Lung (tissue), 12 donors: ENCODE results near the gene TSSC4. TPM values are rescaled to one million over a fixed set of nuclear protein-coding genes. Genes with fewer than 3 reads are reported as not detected.

Experiments used
- ATAC-seq: fragments of 200-7000 bp; cut with Tn5 transposase; one replicate; pipeline ENCODE4 v1.9.1; 2020; ENCODE audit warnings: moderate number of reproducible peaks; ENCODE audit not compliant: insufficient read depth, low FRiP score
- DNase-seq, 3 donors: peaks; one replicate each; pipeline ENCODE4 v3.0.0-alpha.2; 2013 to 2017
- H3K27ac ChIP-seq, 2 donors: one replicate each; pipeline ENCODE4 v1.5.1; 2013; ENCODE audit warnings: mild to moderate bottlenecking in 2 of 2, moderate library complexity in 2 of 2, control low read depth in 1 of 2, inconsistent platforms in 1 of 2, low read depth in 1 of 2, low read length in 1 of 2
- H3K27me3 ChIP-seq, 3 donors: one replicate each; pipeline ENCODE4 v1.5.1; 2013; ENCODE audit warnings: low read length in 2 of 3; ENCODE audit not compliant: control insufficient read depth in 3 of 3, insufficient read depth in 3 of 3
- H3K36me3 ChIP-seq, 4 donors: one replicate each; pipeline ENCODE4 v1.5.1; 2013; ENCODE audit warnings: low read length in 4 of 4, mild to moderate bottlenecking in 1 of 4, moderate library complexity in 1 of 4; ENCODE audit not compliant: control insufficient read depth in 4 of 4, insufficient read depth in 4 of 4
- H3K4me1 ChIP-seq, 5 donors: one replicate each; pipeline ENCODE4 v1.5.1; 2013; ENCODE audit warnings: low read length in 5 of 5, mild to moderate bottlenecking in 2 of 5, moderate library complexity in 1 of 5; ENCODE audit not compliant: control insufficient read depth in 5 of 5, insufficient read depth in 5 of 5
- H3K4me3 ChIP-seq: one replicate; pipeline ENCODE4 v1.5.1; 2013; ENCODE audit warnings: mild to moderate bottlenecking, control low read depth, moderate library complexity
- H3K9ac ChIP-seq, 2 donors: one replicate each; pipeline ENCODE4 v1.5.1; 2013; ENCODE audit warnings: low read length in 2 of 2, control low read depth in 1 of 2; ENCODE audit not compliant: insufficient read depth in 1 of 2
- H3K9me3 ChIP-seq, 4 donors: one replicate each; pipeline ENCODE4 v1.5.1; 2013; ENCODE audit warnings: low read length in 3 of 4, mild to moderate bottlenecking in 1 of 4, moderate library complexity in 1 of 4; ENCODE audit not compliant: control insufficient read depth in 4 of 4, insufficient read depth in 3 of 4
- CTCF ChIP-seq: IDR thresholded peaks from 2 replicates; pipeline ENCODE4 v1.5.1; 2012; ENCODE audit warnings: mild to moderate bottlenecking; ENCODE audit errors: control extremely low read depth, extremely low read depth
- WGBS, 2 donors: extraction: QIAGEN DNeasy Blood & Tissue Kit; methylation state at CpG; one replicate each; pipeline ENCODE4 v1.1.7; 2013; 5-methylcytosine and 5-hydroxymethylcytosine counted together
- polyA plus RNA-seq, 2 donors: library from polyadenylated mRNA; stranded (reverse); fragments of 200-250 nt; gene quantifications; one replicate each; pipeline ENCODE4 v1.2.1, GENCODE V29; 2013
- total RNA-seq, 2 donors: library from RNA; depleted of rRNA in 1 of 2; stranded (reverse); fragments of >200 nt in 1 of 2; gene quantifications; one replicate each; pipeline ENCODE4 v1.2.1, GENCODE V29; 2014 to 2021
- donor health status: control.
- donor health status: control.
- donor health status: Bipolar disorder and iron deficiency.
- donor health status: healthy.
- donor health status: DM: yes; HTN: yes; CAD: no.

Gene TSSC4
- total and polyA plus RNA-seq, 4 donors, result 25.1 to 56.5 (median 49.8) TPM

GRCh38 chr11:2441171-2441570 lies 40.6 kb downstream of the TSSC4 start:
- DNase-seq, result no peak
- TF ChIP-seq CTCF, result no peak
- WGBS, 2 donors, result 82 to 96% methylated on average over 4 of the region's 4 CpGs

GRCh38 chr11:2442589-2442988 lies 42.0 kb downstream of the TSSC4 start:
- 86 to 89% methylated on average over 2 of the region's 2 CpGs for WGBS, 2 donors
- DNase-seq (peak in 1 of 3 donors; percentile 31), ATAC-seq (no peak)
- no peak overlapping the region for H3K27ac ChIP-seq
- peaks cover 0 to 21% (median 3%) of the 10 kb centered on the region in 5 donors for H3K4me1 ChIP-seq
- H3K9ac ChIP-seq, result no peak overlapping the region
- H3K4me3 ChIP-seq, result no peak overlapping the region
- H3K9me3 ChIP-seq, result peaks cover 0 to 3% (median 0%) of the 10 kb centered on the region in 4 donors
- no peak for TF ChIP-seq CTCF
- H3K27me3 ChIP-seq, result peaks cover 0 to 19% (median 14%) of the 10 kb centered on the region in 3 donors
- H3K36me3 ChIP-seq, result no peaks in the 10 kb centered on the region

More at GRCh38 chr11:2441171-2441570, 40.6 kb downstream of the TSSC4 start:
- H3K27ac ChIP-seq, result no peak overlapping the region
- H3K4me1 ChIP-seq, result peaks cover 0 to 8% (median 3%) of the 10 kb centered on the region in 5 donors
- no peaks in the 10 kb centered on the region for H3K36me3 ChIP-seq
- no peak overlapping the region for H3K9ac ChIP-seq
- H3K27me3 ChIP-seq, result peaks cover 0 to 18% (median 14%) of the 10 kb centered on the region in 3 donors
- peaks cover 0 to 3% (median 0%) of the 10 kb centered on the region in 4 donors for H3K9me3 ChIP-seq
- no peak overlapping the region for H3K4me3 ChIP-seq
- ATAC-seq, result no peak

GRCh38 chr11:2443406-2443805 lies 42.9 kb downstream of the TSSC4 start:
- DNase-seq (no peak), ATAC-seq (no peak)
- H3K4me1 ChIP-seq, result peaks cover 0 to 29% (median 3%) of the 10 kb centered on the region in 5 donors
- H3K4me3 ChIP-seq, result no peak overlapping the region
- H3K9ac ChIP-seq, result no peak overlapping the region
- peaks cover 0 to 19% (median 14%) of the 10 kb centered on the region in 3 donors for H3K27me3 ChIP-seq
- H3K9me3 ChIP-seq, result peaks cover 0 to 3% (median 0%) of the 10 kb centered on the region in 4 donors
- no peaks in the 10 kb centered on the region for H3K36me3 ChIP-seq
- H3K27ac ChIP-seq, result no peak overlapping the region
- WGBS, 2 donors, result 52 to 77% methylated on average over 11 of the region's 11 CpGs
- TF ChIP-seq CTCF, result no peak
